ENCODE measurements around the gene POTEJ.
"Not testable (repeated sequence)": the region's sequence is repeated elsewhere in the genome, so short reads cannot be mapped to it uniquely, and the experiment has no call there.

The POTEJ gene

DNA sequence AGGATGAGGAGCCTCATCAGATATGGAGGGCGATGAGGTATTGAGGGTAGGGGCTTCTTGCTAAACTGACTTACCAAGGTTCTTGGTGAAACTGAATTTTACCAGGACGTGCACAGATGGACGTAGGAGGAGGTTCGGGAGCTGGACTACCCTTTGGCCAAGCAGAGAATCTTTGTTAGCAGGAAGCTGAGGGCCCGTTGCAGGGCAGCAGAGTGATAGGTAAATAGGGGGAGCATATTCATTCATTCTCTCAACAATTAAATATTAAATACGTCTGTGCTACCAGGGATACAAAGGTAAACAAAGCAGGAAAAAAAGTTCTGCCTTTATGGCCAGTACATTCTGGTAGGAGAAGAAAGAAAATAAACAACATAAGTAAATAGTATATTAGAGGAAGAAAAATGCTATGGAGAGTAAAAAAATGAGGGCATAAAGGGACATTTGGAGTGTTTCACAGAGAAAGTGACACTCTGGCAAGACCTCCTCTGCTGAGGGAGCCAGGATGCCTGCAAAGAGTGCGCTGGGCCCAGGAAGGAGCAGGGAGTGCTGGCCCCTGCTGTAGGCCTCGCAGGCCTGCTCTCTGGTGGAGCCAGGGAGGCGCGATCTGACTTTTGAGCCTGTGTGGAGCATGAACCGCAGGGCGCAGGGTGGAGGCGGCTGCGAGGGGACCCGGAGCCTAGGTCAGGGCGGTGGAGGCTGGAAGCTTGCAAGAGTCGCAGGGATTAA lies 2.8 kb upstream of the POTEJ start:
- DNase-seq = not testable (repeated sequence)

DNA sequence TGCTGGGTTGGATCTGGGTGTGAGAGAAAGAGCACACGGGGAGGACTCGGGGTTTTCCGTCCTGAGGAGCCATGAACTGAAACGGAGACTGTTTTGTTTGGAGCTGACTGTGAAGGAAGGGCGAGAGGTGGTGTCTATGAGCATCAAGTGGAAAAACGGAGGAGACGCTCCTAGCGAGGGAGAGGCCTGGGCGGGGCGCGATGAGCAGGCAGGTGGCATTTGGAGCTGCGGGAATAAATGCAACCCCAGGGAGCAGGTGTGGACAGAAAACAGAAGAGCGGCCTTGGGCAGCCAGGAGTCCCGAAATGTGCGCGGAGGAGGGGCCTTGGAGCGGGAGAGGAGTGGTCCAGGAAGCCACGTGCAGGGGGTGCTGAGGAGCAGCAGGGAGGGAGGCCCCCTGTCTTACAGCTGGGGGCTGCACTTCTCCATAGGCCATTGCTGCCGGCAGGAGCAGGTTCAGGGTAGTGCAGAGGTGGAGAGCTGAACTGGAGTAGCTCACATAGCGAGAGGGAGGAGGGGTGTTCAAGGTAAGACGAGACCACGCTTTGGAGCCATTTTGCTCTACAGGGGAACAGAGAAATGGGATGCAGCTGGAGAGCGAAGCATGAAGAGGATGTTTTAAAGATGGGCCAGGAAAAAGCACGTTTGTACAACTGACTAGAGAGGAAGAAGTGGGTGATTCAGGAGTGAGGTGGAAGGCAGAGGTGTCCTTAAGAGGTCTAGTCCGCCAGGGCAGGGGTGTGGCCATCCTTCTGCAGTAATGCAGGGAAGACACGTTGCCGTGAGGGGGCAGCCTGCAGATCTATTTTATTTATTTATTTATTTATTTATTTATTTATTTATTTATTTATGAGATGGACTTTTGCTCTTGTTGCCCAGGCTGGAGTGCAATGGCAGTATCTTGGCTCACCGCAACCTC lies 2.0 kb upstream of the POTEJ start:
- not testable (repeated sequence) for DNase-seq

DNA sequence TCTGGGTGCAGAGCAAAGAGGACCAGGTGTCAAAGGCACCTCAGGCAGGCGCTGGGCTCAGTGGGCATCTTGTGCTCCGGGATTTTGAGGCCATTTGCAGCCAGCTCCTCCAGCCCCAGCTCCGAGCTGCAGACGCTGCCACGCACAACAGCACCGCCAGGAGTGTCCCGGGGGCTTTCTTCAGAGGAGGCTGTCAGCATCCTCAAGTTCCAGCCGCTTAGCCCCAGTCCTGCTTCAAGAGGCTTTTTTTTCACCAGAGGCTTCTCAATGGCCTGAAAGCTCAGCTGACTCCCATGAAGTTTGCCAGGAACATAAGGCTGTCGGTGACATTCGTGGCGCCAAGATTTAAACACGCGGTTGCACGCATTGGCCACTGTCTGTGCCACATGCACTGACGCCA lies 754 bp upstream of the POTEJ start:
- not testable (repeated sequence) for DNase-seq

DNA sequence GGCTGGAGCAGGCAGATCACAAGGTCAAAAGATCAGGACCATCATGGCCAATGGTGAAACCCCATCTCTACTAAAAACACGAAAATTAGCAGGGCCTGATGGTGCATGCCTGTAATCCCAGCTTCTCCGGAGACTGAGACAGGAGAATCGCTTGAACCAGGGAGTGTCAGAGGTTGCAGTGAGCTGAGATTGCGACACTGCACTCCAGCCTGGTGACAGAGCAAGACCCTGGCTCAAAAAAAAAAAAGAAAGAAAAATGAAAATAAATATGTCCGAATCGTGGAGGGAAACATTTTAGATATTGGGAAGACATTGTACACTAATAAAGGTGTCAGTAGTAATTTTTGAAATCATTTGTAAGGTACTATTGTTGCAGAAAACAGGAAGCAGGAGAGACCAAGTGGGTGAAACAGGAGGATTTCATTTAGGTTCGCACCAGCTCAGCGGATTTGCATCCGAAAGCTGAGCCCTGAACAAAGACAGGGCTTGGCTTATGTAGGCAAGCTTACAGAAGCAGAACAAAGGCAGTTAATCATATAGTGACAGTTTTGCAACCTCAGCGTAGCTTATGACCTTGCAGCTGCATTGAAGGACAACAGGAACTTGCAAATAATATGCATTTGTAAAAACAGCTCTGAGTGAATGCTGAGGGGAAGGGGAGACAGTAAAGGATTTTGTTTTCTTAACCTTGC lies 17.7 kb downstream of the POTEJ start:
- DNase-seq = not testable (repeated sequence)

DNA sequence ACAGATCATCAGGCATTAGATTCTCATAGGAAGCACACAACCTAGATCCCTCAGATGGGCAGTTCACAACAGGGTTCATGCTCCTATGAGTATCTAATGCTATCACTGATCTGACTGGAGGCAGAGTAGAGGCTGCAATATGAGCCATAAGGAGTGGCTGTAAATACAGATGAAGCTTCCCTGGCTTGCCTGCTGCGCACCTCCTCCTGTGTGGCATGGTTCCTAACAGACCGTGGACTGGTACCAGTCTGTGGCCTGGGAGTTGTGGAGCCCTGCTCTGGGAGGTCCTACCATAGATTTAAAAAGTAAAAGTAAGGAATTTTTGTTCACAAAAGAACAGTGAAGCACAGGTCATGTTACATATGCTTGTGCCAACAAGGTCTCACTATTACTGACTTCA lies 27.7 kb downstream of the POTEJ start:
- not testable (repeated sequence) for DNase-seq

DNA sequence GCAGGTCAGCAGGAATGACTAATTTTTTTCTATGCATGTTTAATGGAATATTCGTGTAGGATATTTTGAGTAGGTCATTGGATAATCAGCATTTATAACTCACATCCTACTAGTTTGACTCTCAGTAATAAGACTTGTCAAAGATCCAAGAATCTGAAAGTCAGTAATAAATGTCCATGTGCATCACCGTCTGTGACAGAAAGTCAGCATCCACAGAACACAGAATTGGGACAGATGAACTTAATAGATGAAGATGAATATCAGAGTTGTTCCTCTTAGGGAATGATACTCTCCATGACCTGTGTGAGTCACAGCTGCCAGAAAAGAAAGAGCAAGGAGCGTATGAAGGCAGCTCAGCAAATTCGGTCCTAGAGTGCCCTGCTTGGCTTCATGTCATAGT lies 30.4 kb downstream of the POTEJ start:
- not testable (repeated sequence) for DNase-seq

DNA sequence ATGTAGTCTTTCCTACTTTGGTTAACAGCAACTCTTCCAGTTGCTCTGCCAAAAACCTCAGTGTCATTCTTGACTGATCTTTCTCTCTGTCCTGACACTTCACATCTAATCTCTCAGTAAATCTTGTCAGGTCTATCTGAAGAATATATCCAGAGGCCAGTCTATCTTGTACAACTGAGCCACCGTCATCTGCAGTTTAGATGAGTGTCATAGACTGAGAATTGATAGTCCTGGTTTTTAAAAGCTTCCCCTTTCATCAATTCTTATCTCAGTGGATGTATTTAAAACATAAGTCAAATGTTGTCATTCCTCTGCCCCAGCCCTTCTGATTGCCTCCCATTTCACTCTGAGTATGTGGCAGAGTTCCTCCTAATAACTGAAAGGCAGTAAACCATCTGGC lies 38.0 kb downstream of the POTEJ start:
- not testable (repeated sequence) for DNase-seq

DNA sequence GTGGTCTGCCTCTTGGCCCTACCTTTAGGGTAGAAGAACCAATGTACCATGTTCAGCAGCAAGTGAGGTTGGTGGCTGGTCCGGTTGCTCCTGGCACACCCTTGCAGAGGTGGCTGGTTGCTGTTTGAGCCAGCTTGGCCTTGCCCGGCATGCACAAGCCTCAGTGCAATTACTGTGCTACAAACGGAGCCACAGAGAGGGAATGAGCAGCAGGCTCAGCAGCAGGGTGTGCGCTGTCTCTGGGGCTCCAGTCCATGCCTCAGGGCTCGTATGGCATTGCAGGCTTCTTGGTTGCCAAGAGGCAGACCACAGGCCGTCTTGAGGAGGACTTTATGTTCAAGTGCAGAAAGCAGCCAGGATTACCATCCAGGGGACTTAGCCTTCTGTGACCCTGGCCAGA lies 53.3 kb downstream of the POTEJ start:
- not testable (repeated sequence) for DNase-seq

DNA sequence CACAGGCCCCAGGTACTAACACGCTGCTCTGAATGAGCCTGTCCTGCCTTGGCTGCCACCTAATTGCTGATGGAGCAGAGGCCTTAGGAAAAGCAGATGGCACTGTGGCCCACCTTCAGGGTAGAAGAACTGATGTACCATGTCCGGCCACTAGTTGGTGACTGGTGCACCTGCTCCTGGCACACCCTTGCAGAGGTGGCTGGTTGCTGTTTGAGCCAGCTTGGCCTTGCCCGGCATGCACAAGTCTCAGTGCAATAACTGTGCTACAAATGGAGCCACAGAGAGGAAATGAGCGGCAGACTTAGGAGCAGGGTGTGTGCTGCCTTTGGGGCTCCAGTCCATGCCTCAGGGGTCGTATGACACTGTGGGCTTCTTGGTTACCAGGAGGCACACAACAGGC lies 54.4 kb downstream of the POTEJ start:
- DNase-seq = not testable (repeated sequence)

DNA sequence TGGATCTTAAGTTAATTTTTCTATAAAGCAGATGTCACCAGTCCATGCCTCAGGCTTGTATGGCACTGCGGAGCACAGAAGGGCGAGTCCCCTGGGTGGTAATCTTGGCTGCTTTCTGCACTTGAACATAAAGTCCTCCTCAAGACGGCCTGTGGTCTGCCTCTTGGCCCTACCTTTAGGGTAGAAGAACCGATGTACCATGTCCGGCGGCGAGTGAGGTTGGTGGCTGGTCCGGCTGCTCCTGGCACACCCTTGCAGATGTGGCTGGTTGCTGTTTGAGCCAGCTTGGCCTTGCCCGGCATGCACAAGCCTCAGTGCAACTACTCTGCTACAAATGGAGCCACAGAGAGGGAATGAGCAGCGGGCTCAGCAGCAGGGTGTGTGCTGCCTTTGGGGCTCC lies 56.3 kb downstream of the POTEJ start:
- not testable (repeated sequence) for DNase-seq

DNA sequence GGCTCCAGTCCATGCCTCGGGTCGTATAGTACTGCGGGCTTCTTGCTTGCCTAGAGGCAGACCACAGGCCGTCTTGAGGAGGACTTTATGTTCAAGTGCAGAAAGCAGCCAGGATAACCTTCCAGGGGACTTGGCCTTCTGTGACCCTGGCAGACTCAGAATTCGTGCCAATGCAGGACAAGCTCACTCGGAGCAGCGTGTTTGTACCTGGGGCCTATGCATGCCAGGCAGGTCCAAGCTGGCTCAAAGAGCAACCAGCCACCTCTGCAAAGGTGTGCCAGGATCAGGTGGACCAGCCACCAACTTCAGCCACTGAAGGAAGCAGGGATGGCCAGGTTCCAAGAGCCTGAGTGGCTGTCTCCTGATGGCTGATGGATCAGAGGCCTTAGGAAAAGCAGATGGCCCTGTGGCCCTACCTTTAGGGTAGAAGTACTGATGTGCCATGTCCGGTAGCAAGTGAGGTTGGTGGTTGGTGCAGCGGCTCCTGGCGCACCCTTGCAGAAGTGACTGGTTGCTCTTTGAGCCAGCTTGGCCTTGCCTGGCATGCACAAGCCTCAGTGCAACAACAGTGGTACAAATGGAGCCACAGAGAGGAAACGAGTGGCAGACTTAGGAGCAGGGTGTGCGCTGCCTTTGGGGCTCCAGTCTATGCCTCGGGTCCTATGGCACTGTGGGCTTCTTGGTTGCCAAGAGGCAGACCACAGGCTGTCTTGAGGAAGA lies 58.9 kb downstream of the POTEJ start:
- DNase-seq = not testable (repeated sequence)

DNA sequence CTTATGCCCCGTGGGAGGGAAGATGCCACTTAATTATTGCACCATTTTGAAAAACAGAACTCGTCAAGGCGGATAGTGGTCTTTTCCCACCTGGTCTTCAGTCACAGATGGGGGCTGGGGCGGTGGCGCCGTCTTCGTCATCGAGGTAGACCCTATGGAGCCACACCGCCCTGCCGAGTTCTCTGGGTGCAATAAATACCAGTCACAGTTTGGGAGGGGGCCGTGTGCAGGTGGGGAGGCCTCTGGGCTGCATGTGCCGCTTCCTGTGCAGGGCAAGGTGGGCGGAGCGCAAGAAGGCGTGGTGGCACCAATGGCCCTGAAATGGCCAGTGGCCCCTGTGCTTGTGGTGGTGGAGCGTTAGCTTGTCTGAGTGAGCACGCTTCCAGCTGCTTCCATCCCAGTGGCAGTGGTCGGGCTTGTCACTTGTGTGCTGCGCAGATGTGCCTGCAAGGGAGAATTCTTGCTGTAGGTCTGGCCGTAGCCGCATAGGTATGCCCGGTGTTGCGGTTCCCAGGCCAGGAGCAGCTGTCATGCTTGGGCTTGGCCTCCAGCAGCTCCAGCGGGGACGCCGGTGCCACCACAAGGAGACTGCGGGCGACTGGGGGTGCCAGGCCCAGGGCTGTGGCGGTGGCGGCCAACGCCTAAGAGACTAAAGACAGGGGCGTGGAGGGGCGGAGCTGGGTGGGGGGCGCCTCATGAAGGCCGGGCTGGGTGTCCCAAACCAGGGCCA lies 81.0 kb downstream of the POTEJ start:
- DNase-seq = not testable (repeated sequence)

DNA sequence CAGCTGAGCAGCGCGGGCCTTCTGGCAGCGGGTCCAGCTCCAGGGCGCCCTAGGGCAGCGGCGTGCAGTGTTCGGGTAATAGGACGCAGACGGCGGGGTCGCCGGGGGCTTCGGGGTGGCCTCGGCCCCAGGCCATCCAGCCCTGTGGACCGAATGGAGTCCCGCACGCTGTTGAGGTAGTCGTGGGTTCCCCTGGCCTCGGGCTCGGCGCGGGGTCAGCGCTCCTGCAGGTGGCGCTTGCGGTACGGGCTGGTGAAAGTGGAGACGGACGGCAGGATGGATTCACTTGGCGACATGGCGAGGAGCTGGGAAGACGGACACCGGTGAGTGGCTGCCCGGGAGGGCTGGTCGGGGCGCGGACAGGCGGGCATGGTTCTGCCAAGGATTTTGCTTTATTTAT lies 82.2 kb downstream of the POTEJ start:
- DNase-seq = peak; percentile 0

DNA sequence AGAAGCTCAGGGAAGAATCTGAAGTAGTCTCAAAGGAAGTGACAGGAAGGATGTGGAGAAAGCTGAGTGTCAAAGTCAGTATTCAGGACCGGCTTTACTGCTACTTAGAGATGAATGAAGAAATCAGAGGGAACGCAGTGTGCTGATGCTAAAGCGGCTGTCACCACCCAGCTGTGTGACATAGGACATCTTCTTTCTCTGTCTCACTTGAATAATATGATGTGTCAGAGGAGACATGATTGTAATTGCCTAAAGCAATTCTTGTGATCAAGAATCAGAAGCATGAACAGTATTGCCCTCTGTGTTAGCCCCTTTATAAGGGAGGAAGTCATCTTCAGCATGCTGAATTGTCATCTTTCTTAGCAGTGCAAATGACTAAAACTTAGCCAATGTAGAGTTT lies 92.0 kb downstream of the POTEJ start:
- not testable (repeated sequence) for DNase-seq
